NCI-H1417 (cell line): Measurements from ENCODE around the gene ZNF646.
A peak's percentile ranks its signal among the peaks of the same experiment; 100 is the strongest.

ENCODE experiments used
- DNase-seq, 3 experiments: peaks; one replicate each; lab custom pipeline; 2025; lab: John Stamatoyannopoulos, UW

Gene ZNF646

DNA sequence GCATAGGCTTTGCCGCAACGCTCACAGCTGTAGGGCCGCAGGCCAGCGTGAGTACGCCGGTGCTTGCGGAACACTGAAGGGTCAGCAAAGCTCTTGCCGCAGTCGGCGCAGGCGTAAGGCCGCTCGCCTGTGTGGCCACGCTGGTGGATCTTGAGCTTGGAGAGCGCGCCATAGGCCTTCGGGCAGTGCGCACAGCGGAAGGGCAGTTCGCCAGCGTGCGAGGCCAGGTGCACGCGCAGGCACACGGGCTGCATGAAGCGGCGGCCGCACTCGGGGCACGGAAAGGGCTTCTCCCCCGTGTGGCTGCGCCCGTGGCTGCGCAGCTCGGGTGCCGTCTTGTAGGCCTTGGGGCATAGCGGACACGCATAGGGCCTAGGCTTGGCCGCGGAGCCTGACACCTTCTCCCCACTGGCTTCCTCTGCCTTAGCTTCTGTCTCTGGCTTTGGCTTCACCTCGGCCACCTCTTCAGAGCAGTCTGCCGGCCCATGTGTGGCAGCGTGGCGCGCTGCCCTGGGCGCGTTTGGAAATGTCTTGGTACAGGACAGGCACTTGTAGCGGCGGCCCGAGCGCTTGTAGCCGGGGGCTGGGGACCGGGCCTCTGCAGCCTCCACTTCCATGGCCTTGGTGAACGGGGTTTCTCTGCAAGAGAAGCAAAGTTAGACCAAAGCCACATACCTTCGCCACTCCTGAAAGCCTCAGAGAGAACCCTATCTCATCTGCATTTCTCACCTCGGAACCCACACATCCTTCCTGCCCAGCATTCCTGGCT lies 10.2 kb upstream of the ZNF646 start:
- no peak for DNase-seq

DNA sequence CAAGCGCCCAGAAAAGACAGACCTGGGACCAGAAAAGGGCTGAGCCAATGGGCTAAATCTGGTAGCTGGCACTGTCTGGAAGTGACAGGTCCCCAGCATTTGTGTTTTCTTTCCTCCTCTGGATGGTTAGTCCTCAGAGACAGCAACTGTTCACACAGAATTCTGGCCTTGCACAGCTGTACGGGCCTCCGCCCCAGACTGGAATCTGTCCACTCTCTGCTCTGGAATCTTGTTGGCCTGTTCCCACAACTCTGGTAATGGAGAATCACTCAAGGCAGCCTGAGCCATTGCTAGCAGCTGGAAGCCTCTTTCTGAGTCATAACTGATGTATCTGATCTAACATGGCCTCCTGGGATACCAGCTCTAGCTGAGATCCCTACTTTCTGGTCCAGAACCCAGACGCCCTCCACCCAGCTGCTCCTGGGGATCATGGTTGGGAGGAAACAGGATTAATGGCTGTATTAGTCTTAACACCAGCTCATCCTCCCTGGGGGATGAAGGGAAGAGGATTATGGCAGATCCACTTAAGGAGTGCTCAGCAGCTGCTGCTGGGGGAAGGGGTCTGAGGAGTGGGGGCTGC lies 9.2 kb upstream of the ZNF646 start:
- no peak for DNase-seq

DNA sequence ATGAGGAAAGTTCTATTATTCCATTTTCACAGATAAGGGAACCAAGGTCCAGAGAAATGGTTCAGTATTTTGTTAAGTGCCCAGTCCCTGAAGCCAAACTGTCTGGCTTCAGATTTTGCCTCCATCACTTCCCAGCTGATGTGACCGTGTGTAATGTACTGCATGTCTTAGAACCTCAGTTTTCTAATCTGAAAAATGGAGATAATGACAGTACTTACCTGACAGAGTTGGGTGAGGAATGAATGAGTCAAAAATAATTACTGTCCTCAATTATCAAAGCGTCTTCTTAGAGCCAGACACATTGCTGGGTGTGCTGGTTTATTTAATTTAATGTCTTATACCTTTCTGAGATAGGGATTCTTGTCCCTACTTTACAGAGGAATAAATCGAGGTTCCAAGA lies 6.9 kb upstream of the ZNF646 start:
- DNase-seq: no peak

DNA sequence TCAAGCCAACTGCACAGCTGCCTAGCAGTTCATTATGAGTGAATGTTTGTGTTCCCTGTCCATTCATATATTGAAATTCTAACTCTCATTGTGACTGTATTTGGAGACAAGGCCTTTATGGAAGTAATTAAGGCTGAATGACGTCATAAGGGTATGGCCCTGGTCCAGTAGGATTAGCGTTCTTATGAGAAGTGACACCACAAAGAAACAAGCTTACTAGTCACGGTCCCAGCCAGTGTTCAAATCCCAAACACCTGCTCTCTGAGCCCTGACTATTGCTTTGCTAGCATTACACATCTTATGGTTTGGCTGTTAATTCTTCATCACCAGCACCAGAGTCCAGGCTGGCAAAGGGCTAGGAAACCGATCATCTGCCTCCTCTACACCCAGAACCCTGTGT lies 2.4 kb upstream of the ZNF646 start:
- peak in 1 of 3 experiments; percentile 16 for DNase-seq

DNA sequence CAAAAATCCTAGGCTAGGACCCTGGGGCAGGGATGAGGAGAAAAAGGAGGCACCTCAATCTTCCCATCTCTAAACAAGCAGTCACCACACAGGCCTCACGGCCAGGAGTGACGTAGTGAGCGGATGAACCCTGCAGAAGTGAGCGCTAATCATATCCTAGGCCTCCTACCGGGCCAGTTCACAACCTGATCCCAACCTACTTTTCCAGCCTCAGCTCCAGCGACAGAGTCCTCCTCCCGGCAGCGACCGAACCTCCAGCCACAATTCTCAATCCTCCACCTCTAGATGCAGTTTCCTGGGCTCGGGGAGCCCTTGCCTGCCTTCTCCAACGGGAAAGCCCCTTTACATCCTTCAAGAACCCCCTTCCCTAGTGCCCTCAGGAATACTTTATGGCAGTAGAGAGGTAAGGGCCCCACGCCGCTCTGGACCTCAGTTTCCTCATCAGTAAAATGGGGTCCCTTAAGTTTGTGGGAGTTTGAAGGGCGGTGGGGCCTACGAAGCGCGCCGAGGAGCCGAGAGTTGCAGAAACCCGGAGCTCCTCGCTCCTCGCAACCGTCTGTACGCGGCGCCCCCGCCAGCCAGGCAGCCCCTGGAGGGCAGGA lies 1.6 kb upstream of the ZNF646 start:
- DNase-seq: peak in 2 of 3 experiments; percentile 59 to 65

DNA sequence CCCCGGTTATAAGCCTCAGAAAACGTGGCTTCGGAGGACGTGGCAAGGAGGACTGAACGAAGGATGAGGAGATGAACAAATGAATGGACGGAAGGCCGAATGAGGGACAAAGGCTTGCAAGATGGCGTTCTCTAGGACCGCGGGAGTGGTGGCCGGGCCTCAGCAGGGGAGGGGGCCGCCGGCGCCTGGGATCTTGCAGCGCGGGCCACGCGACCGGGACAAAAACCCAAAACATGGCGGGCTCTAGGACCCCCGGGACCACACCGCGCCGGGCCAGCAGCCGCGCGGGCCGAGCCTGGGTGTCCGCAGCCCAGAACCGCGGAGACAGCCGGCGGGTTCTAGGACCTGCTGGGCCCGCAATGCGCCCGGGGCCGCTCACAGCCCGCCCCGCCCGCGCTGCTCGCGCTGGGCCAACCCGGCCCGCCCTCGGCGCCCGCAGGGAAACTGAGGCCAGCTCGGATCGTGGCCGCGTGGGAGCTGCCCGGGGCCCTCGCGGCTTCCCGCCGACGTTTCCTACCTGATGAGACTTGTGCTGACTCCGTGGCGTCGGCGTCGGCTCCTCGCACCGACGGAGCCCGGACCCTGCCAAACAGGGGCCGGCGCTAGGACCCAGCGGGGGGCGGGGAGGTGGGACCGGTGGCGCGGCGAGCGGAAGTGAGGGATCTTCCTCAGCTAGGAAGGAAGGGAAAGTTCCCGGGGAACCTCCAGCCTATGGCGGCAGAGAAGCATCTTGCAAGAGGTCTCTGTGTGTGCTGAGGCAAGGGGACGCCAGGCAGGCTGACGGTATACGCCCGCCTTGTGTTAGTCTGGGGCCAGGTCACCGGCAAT lies 866 bp upstream of the ZNF646 start:
- DNase-seq: peak; percentile 70 to 93 (median 92)

DNA sequence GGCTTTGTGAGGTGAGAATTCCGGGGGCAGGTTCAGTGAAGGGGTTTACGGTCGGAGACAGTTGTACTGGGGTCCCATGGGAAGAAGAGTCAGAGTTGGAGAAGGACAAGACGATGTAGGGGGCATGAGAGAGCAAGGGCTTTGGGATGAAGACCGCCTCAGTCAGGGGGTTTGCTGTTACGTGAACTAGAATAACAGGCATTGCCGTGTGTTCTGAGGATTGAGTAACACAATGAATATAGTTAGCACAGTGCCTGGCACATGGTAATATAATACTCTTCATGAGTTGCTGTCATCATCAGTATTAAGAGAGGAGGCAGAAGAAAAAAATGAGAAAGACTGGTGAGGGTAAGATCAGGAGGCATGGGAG lies 577 bp downstream of the ZNF646 start:
- no peak for DNase-seq

DNA sequence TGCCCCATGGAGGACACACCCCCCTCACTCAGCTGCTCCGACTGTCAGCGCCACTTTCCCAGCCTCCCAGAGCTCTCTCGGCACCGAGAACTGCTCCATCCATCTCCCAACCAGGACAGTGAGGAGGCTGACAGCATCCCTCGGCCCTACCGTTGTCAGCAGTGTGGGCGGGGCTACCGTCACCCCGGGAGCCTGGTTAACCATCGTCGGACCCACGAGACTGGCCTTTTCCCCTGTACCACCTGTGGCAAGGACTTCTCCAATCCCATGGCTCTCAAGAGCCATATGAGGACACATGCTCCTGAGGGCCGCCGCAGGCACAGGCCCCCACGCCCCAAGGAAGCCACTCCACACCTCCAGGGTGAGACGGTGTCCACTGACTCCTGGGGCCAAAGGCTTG lies 2.1 kb downstream of the ZNF646 start:
- DNase-seq: no peak

DNA sequence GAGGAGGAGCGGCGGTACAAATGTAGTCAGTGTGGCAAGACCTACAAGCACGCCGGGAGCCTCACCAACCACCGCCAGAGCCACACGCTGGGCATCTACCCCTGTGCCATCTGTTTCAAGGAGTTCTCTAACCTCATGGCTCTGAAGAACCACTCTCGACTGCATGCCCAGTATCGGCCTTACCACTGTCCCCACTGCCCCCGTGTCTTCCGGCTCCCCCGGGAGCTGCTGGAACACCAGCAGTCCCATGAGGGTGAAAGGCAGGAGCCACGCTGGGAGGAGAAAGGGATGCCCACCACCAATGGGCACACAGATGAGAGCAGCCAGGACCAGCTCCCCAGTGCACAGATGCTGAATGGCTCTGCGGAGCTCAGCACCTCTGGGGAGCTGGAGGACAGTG lies 2.8 kb downstream of the ZNF646 start:
- no peak for DNase-seq

DNA sequence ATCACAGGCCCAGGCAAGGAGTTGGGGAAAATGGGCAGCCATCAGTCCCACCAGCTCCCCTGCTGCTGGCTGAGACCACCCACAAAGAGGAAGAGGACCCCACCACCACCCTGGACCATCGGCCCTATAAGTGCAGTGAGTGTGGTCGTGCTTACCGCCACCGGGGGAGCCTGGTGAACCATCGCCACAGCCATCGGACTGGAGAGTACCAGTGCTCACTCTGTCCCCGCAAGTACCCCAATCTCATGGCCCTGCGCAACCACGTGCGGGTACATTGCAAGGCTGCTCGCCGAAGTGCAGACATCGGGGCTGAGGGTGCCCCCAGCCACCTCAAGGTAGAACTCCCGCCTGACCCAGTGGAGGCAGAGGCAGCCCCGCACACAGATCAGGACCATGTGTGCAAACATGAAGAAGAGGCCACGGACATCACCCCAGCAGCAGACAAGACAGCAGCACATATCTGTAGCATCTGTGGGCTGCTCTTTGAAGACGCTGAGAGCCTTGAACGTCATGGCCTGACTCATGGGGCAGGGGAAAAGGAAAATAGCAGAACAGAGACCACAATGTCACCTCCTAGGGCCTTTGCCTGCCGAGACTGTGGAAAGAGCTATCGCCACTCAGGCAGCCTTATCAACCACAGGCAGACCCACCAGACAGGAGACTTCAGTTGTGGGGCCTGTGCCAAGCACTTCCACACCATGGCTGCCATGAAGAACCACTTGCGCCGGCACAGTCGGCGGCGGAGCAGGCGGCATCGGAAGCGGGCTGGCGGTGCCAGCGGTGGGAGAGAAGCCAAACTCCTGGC lies 3.6 kb downstream of the ZNF646 start:
- no peak for DNase-seq

DNA sequence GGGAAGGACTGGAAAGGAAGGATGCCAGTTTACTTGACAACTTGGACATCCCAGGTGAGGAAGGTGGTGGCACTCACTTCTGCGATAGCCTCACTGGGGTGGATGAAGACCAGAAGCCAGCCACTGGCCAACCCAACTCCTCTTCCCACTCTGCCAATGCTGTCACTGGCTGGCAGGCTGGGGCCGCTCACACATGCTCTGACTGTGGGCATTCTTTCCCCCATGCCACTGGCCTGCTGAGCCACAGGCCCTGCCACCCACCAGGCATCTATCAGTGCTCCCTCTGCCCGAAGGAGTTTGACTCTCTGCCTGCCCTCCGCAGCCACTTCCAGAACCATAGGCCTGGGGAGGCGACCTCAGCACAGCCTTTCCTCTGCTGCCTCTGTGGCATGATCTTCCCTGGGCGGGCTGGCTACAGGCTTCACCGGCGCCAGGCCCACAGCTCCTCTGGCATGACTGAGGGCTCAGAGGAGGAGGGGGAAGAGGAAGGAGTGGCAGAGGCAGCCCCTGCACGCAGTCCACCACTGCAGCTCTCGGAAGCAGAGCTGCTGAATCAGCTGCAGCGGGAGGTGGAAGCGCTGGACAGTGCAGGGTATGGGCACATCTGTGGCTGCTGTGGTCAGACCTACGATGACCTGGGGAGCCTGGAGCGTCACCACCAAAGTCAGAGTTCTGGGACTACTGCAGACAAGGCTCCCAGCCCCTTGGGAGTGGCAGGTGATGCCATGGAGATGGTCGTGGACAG lies 4.5 kb downstream of the ZNF646 start:
- no peak for DNase-seq

DNA sequence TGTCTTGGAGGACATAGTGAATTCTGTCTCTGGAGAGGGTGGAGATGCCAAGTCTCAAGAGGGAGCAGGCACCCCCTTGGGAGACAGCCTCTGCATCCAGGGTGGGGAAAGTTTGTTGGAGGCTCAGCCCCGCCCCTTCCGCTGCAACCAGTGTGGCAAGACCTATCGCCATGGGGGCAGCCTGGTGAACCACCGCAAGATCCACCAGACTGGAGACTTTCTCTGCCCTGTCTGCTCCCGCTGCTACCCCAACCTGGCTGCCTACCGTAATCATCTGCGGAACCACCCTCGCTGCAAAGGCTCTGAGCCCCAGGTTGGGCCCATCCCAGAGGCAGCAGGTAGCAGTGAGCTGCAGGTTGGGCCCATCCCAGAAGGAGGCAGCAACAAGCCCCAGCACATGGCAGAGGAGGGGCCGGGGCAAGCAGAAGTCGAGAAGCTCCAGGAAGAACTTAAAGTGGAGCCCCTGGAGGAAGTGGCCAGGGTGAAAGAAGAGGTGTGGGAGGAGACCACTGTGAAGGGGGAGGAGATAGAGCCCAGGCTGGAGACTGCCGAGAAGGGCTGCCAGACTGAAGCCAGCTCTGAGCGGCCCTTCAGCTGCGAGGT lies 5.2 kb downstream of the ZNF646 start:
- DNase-seq: no peak

DNA sequence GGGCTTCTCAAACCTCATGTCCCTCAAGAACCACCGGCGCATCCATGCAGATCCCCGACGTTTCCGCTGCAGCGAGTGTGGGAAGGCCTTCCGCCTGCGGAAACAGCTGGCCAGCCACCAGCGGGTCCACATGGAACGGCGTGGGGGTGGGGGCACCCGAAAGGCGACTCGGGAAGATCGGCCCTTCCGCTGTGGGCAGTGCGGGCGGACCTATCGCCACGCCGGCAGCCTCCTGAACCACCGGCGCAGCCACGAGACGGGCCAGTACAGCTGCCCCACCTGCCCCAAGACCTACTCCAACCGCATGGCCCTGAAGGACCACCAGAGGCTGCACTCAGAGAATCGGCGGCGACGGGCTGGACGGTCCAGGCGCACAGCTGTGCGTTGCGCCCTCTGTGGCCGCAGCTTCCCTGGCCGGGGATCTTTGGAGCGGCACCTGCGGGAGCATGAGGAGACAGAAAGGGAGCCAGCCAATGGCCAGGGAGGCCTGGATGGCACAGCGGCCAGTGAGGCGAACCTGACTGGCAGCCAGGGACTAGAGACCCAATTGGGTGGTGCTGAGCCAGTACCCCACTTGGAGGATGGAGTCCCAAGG lies 5.9 kb downstream of the ZNF646 start:
- no peak for DNase-seq

DNA sequence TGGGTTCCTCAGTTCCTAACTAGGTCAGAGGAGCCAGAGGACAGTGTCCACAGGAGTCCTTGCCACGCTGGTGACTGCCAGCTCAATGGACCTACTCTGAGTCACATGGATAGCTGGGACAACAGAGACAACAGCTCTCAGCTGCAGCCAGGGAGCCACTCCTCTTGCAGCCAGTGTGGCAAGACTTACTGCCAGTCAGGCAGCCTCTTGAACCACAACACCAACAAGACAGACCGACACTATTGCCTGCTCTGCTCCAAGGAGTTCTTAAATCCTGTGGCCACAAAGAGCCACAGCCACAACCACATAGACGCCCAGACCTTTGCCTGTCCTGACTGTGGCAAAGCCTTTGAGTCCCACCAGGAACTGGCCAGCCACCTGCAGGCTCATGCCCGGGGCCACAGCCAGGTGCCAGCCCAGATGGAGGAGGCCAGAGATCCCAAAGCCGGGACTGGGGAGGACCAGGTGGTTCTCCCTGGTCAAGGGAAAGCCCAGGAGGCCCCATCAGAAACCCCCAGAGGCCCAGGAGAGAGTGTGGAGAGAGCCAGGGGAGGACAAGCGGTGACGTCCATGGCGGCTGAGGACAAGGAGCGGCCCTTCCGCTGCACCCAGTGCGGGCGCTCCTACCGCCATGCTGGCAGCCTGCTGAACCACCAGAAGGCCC lies 6.7 kb downstream of the ZNF646 start:
- no peak for DNase-seq

DNA sequence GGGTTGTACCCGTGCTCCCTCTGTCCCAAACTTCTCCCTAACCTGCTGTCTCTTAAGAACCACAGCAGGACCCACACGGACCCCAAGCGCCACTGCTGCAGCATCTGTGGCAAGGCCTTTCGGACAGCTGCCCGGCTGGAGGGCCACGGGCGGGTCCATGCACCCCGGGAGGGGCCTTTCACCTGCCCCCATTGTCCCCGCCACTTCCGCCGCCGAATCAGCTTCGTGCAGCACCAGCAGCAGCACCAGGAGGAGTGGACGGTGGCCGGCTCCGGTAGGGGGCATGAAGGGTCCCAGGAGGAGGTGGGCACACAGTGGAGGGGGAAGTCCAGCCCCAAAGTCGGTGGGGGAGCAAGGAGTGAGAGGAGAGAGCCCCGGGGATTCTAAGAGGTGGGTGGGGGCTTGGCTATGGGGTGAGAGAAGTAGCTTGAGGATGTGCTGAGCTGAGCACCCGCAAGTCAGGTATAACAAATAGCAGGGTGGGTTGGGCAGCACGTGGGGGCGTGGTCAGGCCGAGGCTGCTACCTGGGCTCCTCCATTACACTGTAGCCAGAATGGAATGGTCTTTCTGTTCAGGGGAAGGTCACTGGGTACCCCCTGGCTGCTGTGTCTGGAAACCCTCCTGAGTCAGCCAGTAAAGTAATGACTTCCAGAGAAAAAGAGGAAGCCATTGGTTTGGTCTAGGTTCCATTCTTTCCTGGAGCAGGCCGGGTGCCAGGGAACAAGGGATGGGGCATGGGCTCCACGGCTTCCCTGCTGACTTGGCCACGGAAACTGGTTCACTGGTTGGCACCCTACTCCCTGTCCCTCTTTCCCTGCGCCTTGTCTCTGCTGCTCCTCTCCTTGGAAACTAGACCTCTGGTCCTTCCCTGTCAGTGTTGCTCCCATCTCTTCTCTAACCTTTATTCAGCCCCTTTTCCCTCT lies 7.5 kb downstream of the ZNF646 start:
- DNase-seq: no peak

DNA sequence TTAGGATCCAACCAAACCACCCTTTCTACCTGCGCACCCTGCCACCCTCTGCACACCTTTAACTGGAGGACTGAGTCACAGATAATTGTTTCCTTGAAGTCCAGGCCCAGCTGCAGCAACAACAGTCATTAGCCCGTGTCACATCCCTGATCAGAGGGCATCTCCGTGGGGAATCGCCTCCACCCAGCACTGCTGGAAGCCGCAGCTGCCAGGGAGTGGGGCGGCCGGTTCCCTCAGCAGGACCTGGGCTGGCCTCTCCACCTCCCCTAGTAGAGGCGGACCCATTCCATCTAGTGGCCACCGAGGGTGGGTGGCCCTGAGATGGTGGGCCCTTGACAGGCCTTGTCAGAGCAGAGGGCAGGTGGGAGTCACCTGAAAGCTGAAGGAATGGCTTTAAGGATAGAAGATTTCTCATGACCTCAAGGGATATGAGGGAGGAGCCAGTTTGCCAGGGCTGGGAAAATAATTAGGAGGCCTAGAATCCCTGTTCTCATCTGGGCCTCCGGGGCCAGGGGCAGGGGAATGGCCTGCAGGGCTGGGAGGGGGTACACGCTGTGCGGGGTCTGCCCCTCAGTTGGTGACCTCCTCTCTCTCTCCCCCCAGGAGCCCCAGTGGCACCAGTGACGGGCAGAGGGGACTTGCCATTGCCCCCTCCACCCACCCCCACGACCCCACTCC lies 8.3 kb downstream of the ZNF646 start:
- peak in 1 of 3 experiments; percentile 21 for DNase-seq

DNA sequence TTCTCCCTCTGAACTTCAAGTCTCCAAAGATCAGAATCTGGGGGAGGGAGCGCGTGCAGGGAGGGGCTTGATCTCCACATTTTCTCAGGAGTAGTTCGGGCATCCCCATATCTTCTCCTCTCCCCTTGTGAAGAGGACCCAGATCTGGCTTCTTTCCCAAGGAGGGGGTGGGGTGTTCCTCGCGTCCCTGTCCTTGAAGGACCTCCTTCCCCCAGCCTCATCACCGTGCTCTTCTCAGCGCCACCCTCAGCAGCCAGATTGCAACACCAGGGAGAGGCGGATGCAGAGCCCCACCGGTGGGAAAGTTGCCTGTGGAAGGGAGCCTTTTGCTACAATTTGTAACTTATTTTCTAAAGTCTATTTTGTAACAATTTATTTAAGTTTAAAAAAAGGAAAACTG lies 8.9 kb downstream of the ZNF646 start:
- DNase-seq: no peak

DNA sequence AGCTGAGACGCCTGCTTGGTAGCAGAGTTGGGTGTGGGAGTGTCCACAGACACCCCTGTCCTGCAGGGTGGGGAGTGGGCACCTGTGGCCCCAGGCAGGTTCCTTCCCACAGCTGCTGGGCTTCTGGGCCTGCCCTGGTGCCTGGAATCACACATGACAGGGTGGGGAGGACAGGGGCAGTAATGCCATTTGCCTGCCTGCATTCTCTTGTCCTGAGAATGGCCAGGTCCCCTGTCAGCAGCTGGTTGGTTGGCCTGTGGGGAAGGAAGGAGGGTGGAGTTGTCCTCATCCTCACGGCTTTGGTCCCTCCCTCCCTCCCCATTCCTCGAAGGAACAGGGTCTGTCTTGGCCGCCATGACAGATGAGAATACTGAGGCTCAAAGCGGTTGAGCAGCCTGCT lies 9.3 kb downstream of the ZNF646 start:
- no peak for DNase-seq
